Psoas muscle (tissue), 8 donors: ENCODE measurements around the gene ULK1. TPM values are rescaled to one million over a fixed set of nuclear protein-coding genes. Genes with fewer than 3 reads are reported as not detected.

Experiments
- ATAC-seq, 4 donors: fragments of 200-7000 bp; cut with Tn5 transposase; one replicate each; pipeline ENCODE4 v1.9.1; 2020; ENCODE audit warnings: moderate library complexity in 3 of 4, mild to moderate bottlenecking in 2 of 4
- DNase-seq, 2 donors: peaks; one replicate each; pipeline ENCODE4 v3.0.0-alpha.2; 2020
- H3K27ac ChIP-seq: fragments of 200-600 bp; one replicate; pipeline ENCODE4 v1.8.0; 2022
- H3K27me3 ChIP-seq, 3 donors: fragments of 200-600 bp in 1 of 3; one replicate each; pipeline versions ENCODE4 v1.6.1 to v1.8.0; 2013 to 2022; ENCODE audit warnings: low read length in 2 of 3, mild to moderate bottlenecking in 2 of 3, moderate library complexity in 1 of 3; ENCODE audit not compliant: insufficient read depth in 3 of 3
- H3K36me3 ChIP-seq, 2 donors: fragments of 200-600 bp in 1 of 2; one replicate each; pipeline versions ENCODE4 v1.6.1 to v1.8.0; 2013 to 2022; ENCODE audit warnings: low read depth in 1 of 2, mild to moderate bottlenecking in 1 of 2, moderate library complexity in 1 of 2; ENCODE audit not compliant: insufficient read depth in 1 of 2
- H3K4me1 ChIP-seq: fragments of 200-600 bp; one replicate; pipeline ENCODE4 v1.8.0; 2022
- H3K4me3 ChIP-seq: fragments of 200-600 bp; one replicate; pipeline ENCODE4 v1.8.0; 2022; ENCODE audit warnings: mild to moderate bottlenecking
- H3K9me3 ChIP-seq: fragments of 200-600 bp; one replicate; pipeline ENCODE4 v1.8.0; 2022
- CTCF ChIP-seq: fragments of 200-600 bp; IDR thresholded peaks from one replicate; pipeline ENCODE4 v1.8.0; 2022; ENCODE audit warnings: antibody characterized with exemption
- WGBS, 3 donors: extraction: QIAGEN DNeasy Blood & Tissue Kit; methylation state at CpG; one replicate each; pipeline versions ENCODE4 v1.1.6 to v1.1.7; 2013; 5-methylcytosine and 5-hydroxymethylcytosine counted together
- intact Hi-C, 2 donors: fragments of 100-400 bp; cut with DNase I; formaldehyde crosslinking; loops; one replicate each; pipeline versions ENCODE4 v1.11.0 to v1.14.2; 2022
- polyA plus RNA-seq, 3 donors: library from polyadenylated mRNA; stranded (reverse); fragments of 200-250 nt; gene quantifications; one replicate each; pipeline ENCODE4 v1.2.3, GENCODE V29; 2013
- total RNA-seq, 4 donors: library from RNA; stranded (reverse); fragmentation: NEBNext Ultra II Directional in 2 of 4; extraction: Animal tissue kit (Norgen Biotek cat#: 25700) in 2 of 4; gene quantifications; one replicate each; pipeline versions ENCODE4 v1.2.1 to v1.2.4, GENCODE V29; 2021 to 2023
- donor health status: healthy with polysubstance abuse.
- donor health status: DM: no; HTN: no; CAD: no; lungs with moderate emphysema.
- donor health status: Bipolar disorder and iron deficiency.
- donor health status: healthy.
- donor health status: DM: yes; HTN: yes; CAD: no.
- donor health status: DM: no; HTN: no; CAD: no.
- donor health status: DM: no; HTN: no; CAD: no.
- donor health status: DM: yes; HTN: yes; CAD: no.

Gene ULK1
- total and polyA plus RNA-seq, 7 donors: 4.1 to 90.4 (median 58.0) TPM

- Histone ChIP-seq H3K9me3 (no peaks in the 10 kb centered on the region), H3K36me3 (peaks cover 0 to 91% of the 10 kb centered on the region in 2 donors), H3K27me3 (no peaks in the 10 kb centered on the region), H3K4me1 (peaks cover 9% of the 10 kb centered on the region), H3K27ac (no peak overlapping the region), H3K4me3 (no peak overlapping the region)
- ATAC-seq (no peak), DNase-seq (peak in 1 of 2 donors; percentile 47)
- intact Hi-C loops: no loop called here
- WGBS, 3 donors: 93 to 97% (median 95%) methylated on average over 14 of the region's 14 CpGs
- no peak for TF ChIP-seq CTCF
These were observed 19.8 kb downstream of the ULK1 start for GRCh38 chr12:131914179-131914702.

GRCh38 chr12:131915000-131915689 is 20.7 kb downstream of the ULK1 start:
- DNase-seq (no peak), ATAC-seq (no peak)
- peaks cover 0 to 91% of the 10 kb centered on the region in 2 donors for H3K36me3 ChIP-seq
- no peaks in the 10 kb centered on the region for H3K9me3 ChIP-seq
- peaks cover 9% of the 10 kb centered on the region for H3K4me1 ChIP-seq
- H3K27me3 ChIP-seq: no peaks in the 10 kb centered on the region
- intact Hi-C loops: no loop called here
- no peak for TF ChIP-seq CTCF
- H3K4me3 ChIP-seq: no peak overlapping the region
- no peak overlapping the region for H3K27ac ChIP-seq
- 90 to 94% (median 93%) methylated on average over 14 to 20 of the region's 20 CpGs for WGBS, 3 donors

DNA sequence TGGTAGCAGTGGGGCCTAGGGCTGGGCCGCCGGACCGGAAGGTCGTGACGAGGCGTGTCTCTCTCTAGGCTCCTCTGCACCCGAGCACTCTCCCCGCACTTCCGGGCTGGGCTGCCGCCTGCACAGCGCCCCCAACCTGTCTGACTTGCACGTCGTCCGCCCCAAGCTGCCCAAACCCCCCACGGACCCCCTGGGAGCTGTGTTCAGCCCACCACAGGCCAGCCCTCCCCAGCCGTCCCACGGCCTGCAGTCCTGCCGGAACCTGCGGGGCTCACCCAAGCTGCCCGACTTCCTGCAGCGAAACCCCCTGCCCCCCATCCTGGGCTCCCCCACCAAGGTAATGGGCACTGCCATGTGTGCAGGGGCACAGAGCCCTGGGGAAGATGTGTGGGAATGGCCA is 21.4 kb downstream of the ULK1 start:
- no peak overlapping the region for H3K4me3 ChIP-seq
- intact Hi-C loops: no loop called here
- TF ChIP-seq CTCF: no peak
- peaks cover 0 to 91% of the 10 kb centered on the region in 2 donors for H3K36me3 ChIP-seq
- no peak overlapping the region for H3K27ac ChIP-seq
- peaks cover 9% of the 10 kb centered on the region for H3K4me1 ChIP-seq
- DNase-seq (no peak), ATAC-seq (no peak)
- no peaks in the 10 kb centered on the region for H3K27me3 ChIP-seq
- H3K9me3 ChIP-seq: no peaks in the 10 kb centered on the region
- 88 to 91% (median 90%) methylated on average over 21 of the region's 21 CpGs for WGBS, 3 donors

GRCh38 chr12:131916306-131917138 is 22.1 kb downstream of the ULK1 start:
- WGBS, 3 donors: 87 to 91% (median 90%) methylated on average over 32 to 36 of the region's 36 CpGs
- no peak for ATAC-seq

More at GRCh38 chr12:131916306-131917138, 22.1 kb downstream of the ULK1 start:
- Histone ChIP-seq H3K4me3 (no peak overlapping the region), H3K36me3 (peaks cover 0 to 91% of the 10 kb centered on the region in 2 donors), H3K27me3 (no peaks in the 10 kb centered on the region), H3K27ac (no peak overlapping the region), H3K9me3 (no peaks in the 10 kb centered on the region), H3K4me1 (peaks cover 9% of the 10 kb centered on the region)
- TF ChIP-seq CTCF: no peak
- peak; percentile 10 to 46 for DNase-seq
- intact Hi-C loops: no loop called here
